Prostate gland (tissue), 2 donors: ENCODE data around the gene KMT2C. TPM values are rescaled to one million over a fixed set of nuclear protein-coding genes. Genes with fewer than 3 reads are reported as not detected.

Source experiments
- DNase-seq: peaks from one replicate; pipeline ENCODE4 v3.0.0-alpha.2; 2019; ENCODE audit warnings: low spot score
- H3K27ac ChIP-seq, 2 donors: fragments of 200-600 bp; sonication (generic); 2 replicates each; pipeline ENCODE4 v1.5.1; 2017 to 2019
- H3K27me3 ChIP-seq: fragments of 200-600 bp; sonication (generic); replicated peaks from 2 replicates; pipeline ENCODE4 v1.5.1; 2019; ENCODE audit not compliant: insufficient read depth
- H3K36me3 ChIP-seq, 2 donors: fragments of 200-600 bp; sonication (generic); 1 replicate in 1 of 2; 2 replicates in 1 of 2; pipeline versions ENCODE4 v1.5.1 to v1.8.1; 2017 to 2019
- H3K4me1 ChIP-seq: fragments of 200-600 bp; sonication (generic); replicated peaks from 2 replicates; pipeline ENCODE4 v1.5.1; 2019
- H3K4me3 ChIP-seq, 2 donors: fragments of 200-600 bp; sonication (generic); 2 replicates each; pipeline ENCODE4 v1.5.1; 2017 to 2019
- H3K9me3 ChIP-seq: fragments of 200-600 bp; sonication (generic); 2 replicates; pipeline ENCODE4 v1.5.1; 2017
- POLR2A ChIP-seq: fragments of 450-650 bp; IDR thresholded peaks from one replicate; pipeline ENCODE4 v1.6.1; 2016; ENCODE audit warnings: antibody characterized with exemption, mild to moderate bottlenecking
- POLR2AphosphoS5 ChIP-seq: sonication (generic); formaldehyde crosslinking; IDR thresholded peaks from one replicate; pipeline ENCODE4 v1.6.1; 2017; ENCODE audit warnings: antibody characterized with exemption
- WGBS: methylation state at CpG from one replicate; pipeline ENCODE4 v1.1.5; 2018; 5-methylcytosine and 5-hydroxymethylcytosine counted together
- intact Hi-C: fragments of 100-400 bp; cut with DNase I; formaldehyde crosslinking; loops from one replicate; pipeline ENCODE4 v1.14.2; 2022
- total RNA-seq, 2 donors: library from RNA; depleted of rRNA; stranded (reverse); fragments of >200 nt; gene quantifications; one replicate each; pipeline ENCODE4 v1.1.0, GENCODE V29; 2016
- TF ChIP-seq, protein P1 (sequence below), 4 experiments: fragments of 200-600 bp in 2 of 4; fragments of 450-650 bp in 2 of 4; sonication (generic) in 2 of 4; IDR thresholded peaks; 1 replicate in 3 of 4; 2 replicates in 1 of 4; pipeline ENCODE4 v1.5.1; 2016 to 2019; ENCODE audit warnings: antibody characterized with exemption in 4 of 4, mild to moderate bottlenecking in 2 of 4, moderate library complexity in 2 of 4

Gene KMT2C
- total RNA-seq, 2 donors from 2014 or later: 70.8 to 118 TPM

DNA sequence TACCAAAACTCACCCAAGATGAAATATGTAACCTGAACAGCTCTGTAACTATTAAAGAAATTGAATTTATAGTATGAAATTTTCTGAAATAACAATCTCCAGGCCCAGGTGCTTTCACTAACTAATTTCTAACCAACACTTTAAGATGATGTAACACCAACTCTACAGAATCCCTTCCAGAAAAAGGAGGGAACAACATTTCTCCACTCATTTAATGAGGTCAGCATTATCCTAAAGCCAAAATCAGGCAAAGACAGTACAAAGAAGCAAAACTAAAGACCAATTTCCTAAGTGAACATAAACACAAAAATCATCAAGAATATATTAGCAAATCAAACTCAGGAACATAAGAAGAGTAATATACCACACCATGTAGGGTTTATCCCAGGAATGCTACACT lies 65.5 kb downstream of the KMT2C start:
- Histone ChIP-seq H3K4me3 (no peak overlapping the region), H3K4me1 (no peaks in the 10 kb centered on the region), H3K36me3 (no peaks in the 10 kb centered on the region), H3K9me3 (no peaks in the 10 kb centered on the region), H3K27me3 (no peaks in the 10 kb centered on the region), H3K27ac (no peak overlapping the region)
- intact Hi-C loops: no loop called here
- TF ChIP-seq POLR2AphosphoS5 (no peak), POLR2A (no peak)
- TF ChIP-seq, protein P1, sequence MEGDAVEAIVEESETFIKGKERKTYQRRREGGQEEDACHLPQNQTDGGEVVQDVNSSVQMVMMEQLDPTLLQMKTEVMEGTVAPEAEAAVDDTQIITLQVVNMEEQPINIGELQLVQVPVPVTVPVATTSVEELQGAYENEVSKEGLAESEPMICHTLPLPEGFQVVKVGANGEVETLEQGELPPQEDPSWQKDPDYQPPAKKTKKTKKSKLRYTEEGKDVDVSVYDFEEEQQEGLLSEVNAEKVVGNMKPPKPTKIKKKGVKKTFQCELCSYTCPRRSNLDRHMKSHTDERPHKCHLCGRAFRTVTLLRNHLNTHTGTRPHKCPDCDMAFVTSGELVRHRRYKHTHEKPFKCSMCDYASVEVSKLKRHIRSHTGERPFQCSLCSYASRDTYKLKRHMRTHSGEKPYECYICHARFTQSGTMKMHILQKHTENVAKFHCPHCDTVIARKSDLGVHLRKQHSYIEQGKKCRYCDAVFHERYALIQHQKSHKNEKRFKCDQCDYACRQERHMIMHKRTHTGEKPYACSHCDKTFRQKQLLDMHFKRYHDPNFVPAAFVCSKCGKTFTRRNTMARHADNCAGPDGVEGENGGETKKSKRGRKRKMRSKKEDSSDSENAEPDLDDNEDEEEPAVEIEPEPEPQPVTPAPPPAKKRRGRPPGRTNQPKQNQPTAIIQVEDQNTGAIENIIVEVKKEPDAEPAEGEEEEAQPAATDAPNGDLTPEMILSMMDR (IDR thresholded peaks at IDR 0.05): no peak
- no peak for DNase-seq

DNA sequence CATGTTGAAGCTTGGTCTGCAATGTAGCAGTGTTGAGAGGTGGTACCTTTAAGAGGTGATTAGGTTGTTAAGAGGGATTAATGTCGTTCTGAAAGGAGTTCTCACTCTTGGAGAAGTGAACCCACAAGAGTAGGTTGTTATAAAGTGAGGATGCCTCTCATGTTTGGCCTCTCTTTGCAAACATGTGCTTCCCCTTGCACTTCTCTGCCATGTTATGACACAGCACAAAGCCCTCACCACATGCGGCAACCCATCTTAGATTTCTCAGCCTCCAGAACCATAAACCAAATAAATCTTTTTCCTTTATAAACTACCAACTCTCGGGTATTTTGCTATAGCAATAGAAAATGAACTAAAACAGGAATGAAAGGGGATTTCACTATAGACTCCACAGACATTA lies 66.3 kb downstream of the KMT2C start:
- intact Hi-C loops: no loop called here
- TF ChIP-seq POLR2AphosphoS5 (no peak), POLR2A (no peak)
- TF ChIP-seq, protein P1 (IDR thresholded peaks at IDR 0.05): no peak
- Histone ChIP-seq H3K27me3 (no peaks in the 10 kb centered on the region), H3K36me3 (no peaks in the 10 kb centered on the region), H3K27ac (no peak overlapping the region), H3K4me3 (no peak overlapping the region), H3K4me1 (no peaks in the 10 kb centered on the region), H3K9me3 (no peaks in the 10 kb centered on the region)
- WGBS: 65% methylated on average over 3 of the region's 3 CpGs
- DNase-seq: no peak

DNA sequence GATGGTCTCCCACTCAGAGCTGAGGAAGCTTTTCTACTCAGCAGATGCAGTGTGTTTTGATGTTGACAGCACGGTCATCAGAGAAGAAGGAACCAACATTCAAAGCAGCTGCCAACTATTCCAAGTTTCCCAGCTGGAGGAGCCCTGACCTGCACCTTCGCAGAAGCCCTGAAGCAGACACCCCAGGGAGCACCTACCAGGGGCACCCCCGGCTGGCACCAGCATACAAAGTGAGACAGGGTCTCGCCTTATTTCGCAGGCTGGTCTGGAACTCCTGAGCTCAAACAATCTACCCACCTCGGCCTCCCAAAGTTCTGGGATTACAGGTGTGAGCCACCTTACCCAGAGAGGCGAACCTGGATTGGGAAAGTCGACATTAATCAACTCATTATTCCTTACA lies 68.6 kb downstream of the KMT2C start:
- DNase-seq: no peak
- no peak overlapping the region for H3K27ac ChIP-seq
- 91% methylated on average over 8 of the region's 8 CpGs for WGBS
- H3K27me3 ChIP-seq: no peaks in the 10 kb centered on the region
- H3K9me3 ChIP-seq: no peaks in the 10 kb centered on the region
- H3K4me3 ChIP-seq: no peak overlapping the region
- TF ChIP-seq, protein P1 (IDR thresholded peaks at IDR 0.05): no peak
- no peak for TF ChIP-seq POLR2A
- no peak for TF ChIP-seq POLR2AphosphoS5
- no peaks in the 10 kb centered on the region for H3K4me1 ChIP-seq
- H3K36me3 ChIP-seq: no peaks in the 10 kb centered on the region
- intact Hi-C loops: no loop called here

DNA sequence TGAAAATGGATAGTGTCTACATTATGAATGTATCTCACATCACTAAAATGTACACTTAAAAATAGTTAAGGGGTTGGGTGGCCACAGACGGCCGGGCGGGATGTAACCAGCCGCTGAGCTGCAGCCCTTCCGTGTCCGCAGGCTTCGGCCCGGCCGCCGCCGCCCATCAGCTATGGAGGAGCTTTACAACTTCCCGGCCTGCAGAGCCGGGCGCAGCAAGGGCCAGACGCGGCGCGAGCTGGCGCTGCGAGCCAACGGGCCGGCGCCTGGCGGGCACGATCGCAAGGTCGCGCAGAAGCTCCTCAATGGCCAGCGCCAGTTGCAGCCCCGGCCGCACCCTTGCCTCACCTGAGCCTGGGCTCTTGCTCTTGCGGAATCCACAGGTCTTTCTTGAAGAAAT lies 69.1 kb downstream of the KMT2C start:
- Histone ChIP-seq H3K9me3 (no peaks in the 10 kb centered on the region), H3K4me3 (no peak overlapping the region), H3K4me1 (no peaks in the 10 kb centered on the region), H3K36me3 (no peaks in the 10 kb centered on the region), H3K27ac (no peak overlapping the region), H3K27me3 (no peaks in the 10 kb centered on the region)
- intact Hi-C loops: no loop called here
- DNase-seq: no peak
- WGBS: 75% methylated on average over 31 of the region's 32 CpGs
- TF ChIP-seq POLR2A (no peak), POLR2AphosphoS5 (no peak)
- TF ChIP-seq, protein P1 (IDR thresholded peaks at IDR 0.05): no peak

DNA sequence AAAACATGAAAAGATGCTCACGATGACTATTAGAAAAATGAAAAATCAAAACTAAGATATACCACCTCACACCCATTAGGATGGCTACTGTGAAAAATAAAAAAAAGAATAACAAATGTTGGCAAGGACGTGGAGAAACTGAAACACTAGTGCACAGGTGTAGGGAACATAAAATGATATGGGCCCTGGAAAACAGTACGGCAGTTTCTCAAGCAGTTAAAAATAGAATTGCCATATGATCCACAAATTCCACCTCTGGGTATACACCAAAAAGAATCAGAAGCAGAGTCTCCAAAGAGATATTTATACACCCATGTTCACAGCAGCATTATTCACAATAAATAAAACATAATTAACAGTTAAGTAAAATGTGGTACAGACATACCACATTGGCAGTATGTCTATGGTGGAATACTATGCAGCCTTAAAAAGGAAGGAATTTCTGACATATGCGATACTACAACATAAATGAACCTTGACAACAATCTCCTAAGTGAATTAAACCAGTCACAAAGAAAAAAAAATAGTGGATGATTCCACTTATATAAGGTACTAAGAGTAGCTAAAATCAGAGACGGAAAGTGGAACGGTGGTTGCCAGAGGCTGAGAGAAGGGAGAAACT lies 69.7 kb downstream of the KMT2C start:
- TF ChIP-seq, protein P1 (IDR thresholded peaks at IDR 0.05): no peak
- TF ChIP-seq POLR2A: no peak
- no peak for TF ChIP-seq POLR2AphosphoS5
- H3K27me3 ChIP-seq: no peaks in the 10 kb centered on the region
- no peaks in the 10 kb centered on the region for H3K4me1 ChIP-seq
- WGBS: 91% methylated on average over 6 of the region's 6 CpGs
- H3K4me3 ChIP-seq: no peak overlapping the region
- H3K27ac ChIP-seq: no peak overlapping the region
- no peak for DNase-seq
- no peaks in the 10 kb centered on the region for H3K9me3 ChIP-seq
- intact Hi-C loops: no loop called here
- H3K36me3 ChIP-seq: no peaks in the 10 kb centered on the region
